ENCODE measurements around the gene SFTA2.
"Not testable (repeated sequence)": the region's sequence is repeated elsewhere in the genome, so short reads cannot be mapped to it uniquely, and the experiment has no call there.

SFTA2 gene

DNA sequence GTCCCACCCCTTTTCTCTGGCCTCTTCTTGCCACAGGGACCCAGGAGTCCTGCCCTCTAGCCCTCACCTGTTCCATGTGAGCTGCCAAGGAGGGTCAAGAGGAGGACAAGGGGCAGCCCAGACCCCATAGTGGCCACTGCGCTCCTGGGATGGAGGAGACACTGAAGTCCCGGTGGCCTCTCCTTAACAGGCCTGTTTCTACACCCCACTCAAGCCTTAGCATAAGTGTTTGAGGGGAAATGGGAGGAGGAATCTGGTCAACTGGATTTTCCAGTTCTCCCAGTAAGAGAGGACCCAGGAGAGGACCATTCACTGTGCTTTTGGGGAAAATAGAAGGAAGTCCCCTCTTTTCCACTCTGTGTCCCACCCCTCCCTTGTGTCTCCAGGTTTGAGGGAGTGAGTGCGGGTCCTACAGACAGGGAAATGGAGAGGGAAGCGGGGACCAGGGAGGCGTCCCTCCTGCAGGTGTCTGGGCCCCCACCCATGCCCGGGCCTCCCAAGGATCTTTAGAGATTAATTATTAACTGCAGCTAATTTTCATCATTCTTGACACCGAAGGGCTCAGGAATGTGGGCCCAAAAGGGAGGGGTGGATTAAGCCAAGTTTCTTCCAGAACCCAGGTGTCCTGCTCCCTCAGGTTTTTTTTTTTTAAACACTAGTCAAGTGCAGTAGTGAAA is at the start of gene SFTA2:
SFTA2 (minus strand) TSS at position 202 of the 677 bp plus-strand sequence; CDS start at position 128, 74 bp downstream.
- no peak for DNase-seq

- DNase-seq, result no peak
Measured at GRCh38 chr6:30979690-30980089, 47.7 kb upstream of the SFTA2 start.

- DNase-seq, result no peak
Measured at GRCh38 chr6:30979141-30979540, 47.2 kb upstream of the SFTA2 start.

DNA sequence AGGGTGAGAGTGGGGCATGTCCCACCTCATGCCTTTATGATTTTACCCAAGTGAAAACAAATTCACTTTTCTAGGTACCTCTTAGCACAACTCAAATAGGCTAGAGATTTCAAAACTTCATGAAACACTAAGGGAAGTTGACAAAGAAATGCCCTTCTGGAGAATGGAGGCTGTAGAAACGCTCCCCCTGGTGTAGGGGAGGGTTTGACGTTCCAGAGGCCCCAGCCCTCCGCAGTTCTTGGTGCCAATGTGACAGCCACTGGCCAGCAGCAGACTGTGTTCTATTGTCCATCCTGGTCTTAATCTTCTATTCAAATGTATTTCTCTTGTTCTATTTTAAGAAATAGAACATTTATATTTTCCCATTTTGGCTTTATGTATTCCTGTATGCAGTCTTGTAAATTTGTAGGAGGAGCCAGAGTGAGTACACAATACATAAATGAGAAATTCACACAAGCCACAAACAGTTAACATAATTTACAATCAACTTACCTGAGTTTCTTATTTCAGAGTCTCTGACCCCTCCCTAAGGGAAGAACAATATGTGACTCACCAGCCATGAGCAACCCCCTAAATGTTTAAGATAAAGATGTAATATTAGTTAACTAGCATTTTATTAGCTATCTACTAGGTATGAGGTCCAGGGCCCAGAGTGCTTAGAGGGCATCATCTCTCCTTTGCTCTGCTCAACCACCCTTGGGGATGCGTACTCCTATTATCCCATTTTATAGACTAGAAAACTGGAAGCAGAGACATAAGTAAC is 42.7 kb upstream of the SFTA2 start:
- DNase-seq, result no peak

- no peak for DNase-seq
Measured at GRCh38 chr6:30972816-30973215, 40.8 kb upstream of the SFTA2 start.

DNA sequence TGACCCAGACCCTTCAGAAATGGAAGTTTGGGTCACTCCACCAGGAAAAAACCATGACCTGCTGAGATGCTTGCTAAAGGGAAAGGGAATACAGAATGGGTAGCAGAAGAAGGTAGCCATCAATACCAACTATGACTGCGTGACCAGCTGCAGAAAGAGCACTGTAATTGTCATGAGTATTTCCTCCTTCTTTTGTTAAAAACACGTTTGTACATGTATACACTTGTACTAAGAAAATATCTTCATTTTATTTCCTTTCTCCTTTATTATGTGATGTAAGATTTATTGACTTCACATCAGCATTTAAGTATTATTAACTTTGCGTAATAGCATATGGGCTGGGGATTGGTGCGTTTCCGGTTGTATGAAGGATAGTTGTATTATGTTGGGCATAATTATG is 39.0 kb upstream of the SFTA2 start:
- no peak for DNase-seq

DNA sequence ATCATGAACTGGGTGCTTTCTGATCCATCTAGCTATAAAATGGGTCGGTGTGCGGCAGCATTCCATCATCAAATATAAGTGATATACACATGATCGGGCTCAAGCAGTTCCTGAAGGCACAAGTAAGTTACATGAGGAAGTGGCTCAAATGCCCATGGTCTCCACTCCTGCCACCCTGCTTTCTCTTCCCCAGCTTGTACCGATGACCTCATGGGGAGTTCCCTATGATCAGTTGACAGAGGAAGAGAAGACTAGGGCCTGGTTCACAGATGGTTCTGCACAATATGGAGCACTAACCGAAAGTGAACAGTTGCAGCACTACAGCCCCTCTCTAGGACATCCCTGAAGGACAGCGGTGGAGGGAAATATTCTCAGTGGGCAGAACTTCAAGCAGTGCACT is 37.2 kb upstream of the SFTA2 start:
- not testable (repeated sequence) for DNase-seq

- DNase-seq, result no peak
Measured at GRCh38 chr6:30966154-30966553, 34.2 kb upstream of the SFTA2 start.

- DNase-seq, result no peak
Measured at GRCh38 chr6:30965140-30965601, 33.2 kb upstream of the SFTA2 start.

GRCh38 chr6:30964075-30964474 is 32.1 kb upstream of the SFTA2 start:
- DNase-seq, result no peak

DNA sequence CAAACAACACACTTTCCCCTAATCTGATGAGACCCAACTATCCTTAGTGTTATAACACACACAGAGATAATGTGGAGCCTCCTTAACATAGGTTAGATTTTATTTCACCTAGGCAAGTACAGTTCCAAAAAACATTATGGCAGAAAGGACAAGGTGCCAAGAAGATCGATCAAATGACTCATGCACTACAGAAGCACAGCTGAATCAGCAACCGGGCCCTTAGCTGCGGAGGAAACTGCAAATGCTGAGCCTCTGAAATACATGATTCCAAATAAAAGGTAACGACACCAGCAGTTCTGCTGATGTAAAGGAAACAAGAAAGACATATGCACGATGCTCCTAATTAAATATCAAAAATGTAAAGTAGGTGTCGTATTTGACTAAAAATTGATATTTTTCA is 31.7 kb upstream of the SFTA2 start:
- no peak for DNase-seq

GRCh38 chr6:30962716-30963115 is 30.7 kb upstream of the SFTA2 start:
- DNase-seq, result no peak

DNA sequence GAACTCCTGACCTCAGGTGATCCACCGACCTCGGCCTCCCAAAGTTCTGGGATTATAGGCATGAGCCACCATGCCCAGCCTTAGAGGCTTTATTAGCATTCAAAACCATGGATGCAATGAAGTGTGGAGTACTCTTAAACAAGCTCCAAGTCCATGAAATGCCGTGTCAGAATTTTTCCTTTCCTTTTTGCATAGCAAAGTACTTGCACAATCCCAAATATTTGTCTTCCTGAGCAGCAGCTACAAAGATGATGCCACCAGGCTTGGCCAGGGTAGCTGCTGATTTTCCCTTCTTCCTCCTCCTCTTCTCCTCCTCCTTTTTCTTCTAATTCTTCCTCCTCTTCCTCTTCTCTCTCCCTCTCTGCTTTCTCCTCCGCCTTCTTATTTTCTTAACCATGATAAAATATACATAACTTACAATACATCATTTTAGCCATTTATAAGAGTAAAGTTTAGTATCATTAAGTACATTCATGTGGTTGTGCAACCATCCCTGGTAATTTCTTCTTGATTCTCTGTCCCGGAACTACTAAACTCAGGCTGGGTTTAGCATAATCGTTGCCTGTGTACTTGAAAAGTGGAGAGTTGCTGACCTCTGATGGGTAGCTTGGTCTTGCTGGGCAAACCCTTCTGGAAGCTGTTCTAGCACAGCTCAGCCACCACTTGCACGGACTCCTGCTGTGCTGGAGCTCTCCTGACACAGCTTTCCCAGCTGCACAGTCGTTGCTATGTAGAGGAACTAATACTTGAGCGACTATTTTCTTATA is 29.1 kb upstream of the SFTA2 start:
- no peak for DNase-seq

- DNase-seq, result no peak
Measured at GRCh38 chr6:30957716-30958115, 25.7 kb upstream of the SFTA2 start.

- peak; percentile 17 for DNase-seq
Measured at GRCh38 chr6:30955367-30956042, 23.5 kb upstream of the SFTA2 start.

DNA sequence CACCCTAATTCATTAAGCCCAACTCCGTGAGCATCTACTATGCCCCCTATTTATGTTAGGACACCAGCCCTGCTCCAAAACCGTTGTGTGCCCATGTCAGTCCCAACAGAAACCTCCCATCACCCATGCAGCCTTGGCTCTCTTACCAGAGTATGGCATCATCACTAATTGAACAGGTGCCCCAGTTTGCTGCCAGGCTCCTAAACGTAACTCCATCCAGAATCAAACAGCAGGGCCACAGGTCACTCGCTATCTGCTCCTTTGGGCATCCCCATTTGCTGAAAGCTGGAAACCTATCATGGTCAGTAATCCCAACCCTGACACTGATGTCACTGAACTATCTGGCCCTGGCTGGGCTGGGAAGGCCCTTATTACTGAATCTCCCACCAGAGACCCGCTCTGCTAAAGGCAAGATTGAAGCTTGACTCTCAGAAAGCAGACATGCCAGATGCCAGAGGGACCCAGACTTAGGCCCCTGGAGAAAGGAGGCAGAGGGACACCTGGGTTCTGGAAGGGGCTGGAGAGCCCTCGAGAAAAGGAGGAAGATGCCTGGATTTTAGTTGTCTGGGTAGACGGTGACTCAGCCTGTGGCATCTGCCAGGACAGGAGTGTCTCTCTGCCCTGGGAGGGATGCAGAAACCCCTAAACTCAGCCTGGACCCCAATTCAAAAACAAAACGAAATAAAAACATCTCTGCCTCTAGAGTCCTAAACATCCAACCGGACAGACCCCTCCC is 22.8 kb upstream of the SFTA2 start:
- DNase-seq, result no peak

- no peak for DNase-seq
Measured at GRCh38 chr6:30951907-30952469, 20.0 kb upstream of the SFTA2 start.

DNA sequence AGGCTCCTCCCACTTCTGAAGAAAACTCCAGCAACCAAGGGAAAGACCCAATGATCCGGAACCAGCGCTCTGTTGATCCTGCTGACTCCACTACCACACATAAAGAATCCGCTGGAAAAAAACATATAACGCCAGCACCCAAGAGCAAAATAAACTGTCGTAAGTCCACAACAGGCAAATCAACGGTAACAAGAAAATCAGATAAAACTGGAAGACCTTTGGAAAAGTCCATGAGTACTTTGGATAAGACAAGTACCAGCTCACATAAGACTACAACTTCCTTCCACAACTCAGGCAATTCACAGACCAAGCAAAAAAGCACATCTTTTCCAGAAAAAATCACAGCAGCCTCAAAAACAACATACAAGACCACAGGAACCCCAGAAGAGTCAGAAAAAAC is 16.8 kb upstream of the SFTA2 start:
- DNase-seq, result no peak

DNA sequence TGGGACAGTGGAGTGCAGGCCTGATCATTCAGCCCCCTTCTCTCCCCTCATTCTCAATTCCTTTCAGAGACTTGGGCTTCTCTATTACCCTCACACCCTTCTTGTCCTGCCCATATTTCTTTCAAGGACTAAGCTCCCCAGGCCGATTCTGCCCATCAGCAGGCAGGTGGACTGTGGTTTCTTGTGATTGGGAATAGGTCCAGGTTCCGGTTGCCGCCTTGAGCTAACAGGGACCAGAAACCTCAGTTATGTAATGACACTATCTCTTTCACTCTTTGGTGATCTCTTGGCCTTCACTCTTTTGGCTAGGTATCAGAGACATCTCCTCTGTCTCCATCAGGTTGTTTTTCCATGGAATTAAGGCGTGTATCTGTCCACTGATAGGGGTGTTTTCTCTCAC is 15.3 kb upstream of the SFTA2 start:
- no peak for DNase-seq

DNA sequence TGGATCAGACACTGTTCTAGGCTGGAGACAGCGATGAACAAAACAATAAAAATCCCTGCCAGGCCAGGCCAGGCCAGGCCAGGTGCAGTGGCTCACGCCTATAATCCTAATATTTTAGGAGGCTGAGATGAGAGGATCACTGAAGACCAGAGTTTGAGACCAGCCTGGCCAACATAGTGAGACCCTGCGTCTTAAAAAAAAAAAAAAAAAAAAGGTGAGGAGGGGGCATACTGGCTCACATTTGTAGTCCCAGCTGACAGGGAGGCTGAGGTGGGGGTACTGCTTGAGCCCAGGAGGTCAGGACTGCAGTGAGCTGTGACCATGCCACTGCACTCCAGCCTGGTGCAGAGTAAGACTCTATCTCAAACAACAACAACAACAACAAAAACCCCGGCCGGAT is 13.3 kb upstream of the SFTA2 start:
- no peak for DNase-seq

GRCh38 chr6:30944051-30944450 is 12.1 kb upstream of the SFTA2 start:
- no peak for DNase-seq

Measured in NCI-H526 treated with DMSO at 0.1 percent for 48 hours (cell line).